ENCODE results near the gene PLSCR3.
A peak's percentile ranks its signal among the peaks of the same experiment; 100 is the strongest.

The PLSCR3 gene

DNA sequence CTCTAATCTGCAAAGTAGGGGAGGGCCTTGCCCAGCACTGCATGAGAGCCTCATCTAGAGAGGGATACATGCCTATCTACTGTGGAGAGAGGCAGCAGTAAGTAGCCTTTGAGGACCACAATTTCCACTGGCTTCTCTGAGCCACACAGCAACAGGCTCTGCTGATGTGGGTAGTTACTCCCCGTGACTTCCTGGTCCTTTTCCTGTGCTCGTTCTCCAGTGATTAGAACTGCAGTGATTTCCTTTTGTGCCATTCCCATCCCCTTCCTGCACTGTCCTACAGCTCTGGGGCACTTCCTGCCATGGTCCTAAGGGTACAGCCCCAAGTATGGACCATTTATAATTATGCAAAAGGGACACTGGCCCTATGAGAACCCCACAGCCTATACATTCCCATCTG lies 3.0 kb downstream of the PLSCR3 start:
- Histone ChIP-seq H3K27ac (ENCODE audit: low read depth, low read length) (no peak overlapping the region), H3K36me3 (ENCODE audit: control insufficient read depth, insufficient read depth, low read length) (peaks cover 52% of the 10 kb centered on the region), H3K27me3 (ENCODE audit: control insufficient read depth, insufficient read depth, low read length) (no peaks in the 10 kb centered on the region), H3K4me1 (ENCODE audit: control insufficient read depth, insufficient read depth, low read length) (peaks cover 5% of the 10 kb centered on the region; the same call in 1 of the 2 replicates), H3K9ac (ENCODE audit: low read depth, low read length) (no peak overlapping the region), H3K4me3 (ENCODE audit: low read depth, low read length) (no peak overlapping the region), H3K9me3 (ENCODE audit: control insufficient read depth, insufficient read depth, low read length) (no peaks in the 10 kb centered on the region)

- Histone ChIP-seq H3K4me3 (ENCODE audit: low read depth, low read length) (no peak overlapping the region), H3K4me1 (ENCODE audit: control insufficient read depth, insufficient read depth, low read length) (peaks cover 5% of the 10 kb centered on the region; the same call in 1 of the 2 replicates), H3K9ac (ENCODE audit: low read depth, low read length) (no peak overlapping the region), H3K36me3 (ENCODE audit: control insufficient read depth, insufficient read depth, low read length) (peaks cover 52% of the 10 kb centered on the region), H3K27me3 (ENCODE audit: control insufficient read depth, insufficient read depth, low read length) (no peaks in the 10 kb centered on the region), H3K9me3 (ENCODE audit: control insufficient read depth, insufficient read depth, low read length) (no peaks in the 10 kb centered on the region), H3K27ac (ENCODE audit: low read depth, low read length) (no peak overlapping the region)
These were observed 4.1 kb downstream of the PLSCR3 start for GRCh38 chr17:7389924-7390910.

- Histone ChIP-seq H3K27ac (ENCODE audit: low read depth, low read length) (no peak overlapping the region), H3K36me3 (ENCODE audit: control insufficient read depth, insufficient read depth, low read length) (peaks cover 52% of the 10 kb centered on the region), H3K9ac (ENCODE audit: low read depth, low read length) (no peak overlapping the region), H3K4me1 (ENCODE audit: control insufficient read depth, insufficient read depth, low read length) (peaks cover 12% of the 10 kb centered on the region), H3K9me3 (ENCODE audit: control insufficient read depth, insufficient read depth, low read length) (no peaks in the 10 kb centered on the region), H3K27me3 (ENCODE audit: control insufficient read depth, insufficient read depth, low read length) (peaks cover 1% of the 10 kb centered on the region; the same call in 1 of the 2 replicates), H3K4me3 (ENCODE audit: low read depth, low read length) (no peak overlapping the region)
These were observed 5.5 kb downstream of the PLSCR3 start for GRCh38 chr17:7388856-7389255.

DNA sequence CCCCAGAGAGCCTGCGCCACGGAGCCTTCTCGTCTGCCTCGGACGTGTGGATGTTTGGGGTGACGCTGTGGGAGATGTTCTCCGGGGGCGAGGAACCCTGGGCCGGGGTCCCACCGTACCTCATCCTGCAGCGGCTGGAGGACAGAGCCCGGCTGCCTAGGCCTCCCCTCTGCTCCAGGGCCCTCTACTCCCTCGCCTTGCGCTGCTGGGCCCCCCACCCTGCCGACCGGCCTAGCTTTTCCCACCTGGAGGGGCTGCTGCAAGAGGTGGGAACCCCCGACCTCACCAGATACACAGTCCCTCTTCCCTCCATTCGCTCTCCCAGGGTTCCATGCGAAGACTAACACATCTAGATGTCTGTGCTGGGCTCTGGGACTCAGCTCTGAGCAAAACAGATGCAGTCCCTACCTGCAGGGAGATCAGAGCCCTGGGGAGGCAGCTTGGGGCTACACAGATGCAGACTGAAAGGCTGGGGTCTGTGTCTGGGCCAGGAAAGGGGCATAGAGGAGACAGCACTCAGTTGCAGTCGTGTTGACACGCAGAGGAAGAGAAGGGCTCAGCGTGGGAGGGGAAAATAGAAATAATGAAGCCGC lies 9.7 kb downstream of the PLSCR3 start:
- Histone ChIP-seq H3K27ac (ENCODE audit: low read depth, low read length) (no peak overlapping the region), H3K27me3 (ENCODE audit: control insufficient read depth, insufficient read depth, low read length) (peaks cover 40% of the 10 kb centered on the region), H3K9me3 (ENCODE audit: control insufficient read depth, insufficient read depth, low read length) (no peaks in the 10 kb centered on the region), H3K9ac (ENCODE audit: low read depth, low read length) (peak overlapping the region; percentile 43; the same call in 1 of the 2 replicates), H3K4me1 (ENCODE audit: control insufficient read depth, insufficient read depth, low read length) (peaks cover 12% of the 10 kb centered on the region; the same call in 1 of the 2 replicates), H3K36me3 (ENCODE audit: control insufficient read depth, insufficient read depth, low read length) (peaks cover 23% of the 10 kb centered on the region), H3K4me3 (ENCODE audit: low read depth, low read length) (peak overlapping the region; percentile 64)

DNA sequence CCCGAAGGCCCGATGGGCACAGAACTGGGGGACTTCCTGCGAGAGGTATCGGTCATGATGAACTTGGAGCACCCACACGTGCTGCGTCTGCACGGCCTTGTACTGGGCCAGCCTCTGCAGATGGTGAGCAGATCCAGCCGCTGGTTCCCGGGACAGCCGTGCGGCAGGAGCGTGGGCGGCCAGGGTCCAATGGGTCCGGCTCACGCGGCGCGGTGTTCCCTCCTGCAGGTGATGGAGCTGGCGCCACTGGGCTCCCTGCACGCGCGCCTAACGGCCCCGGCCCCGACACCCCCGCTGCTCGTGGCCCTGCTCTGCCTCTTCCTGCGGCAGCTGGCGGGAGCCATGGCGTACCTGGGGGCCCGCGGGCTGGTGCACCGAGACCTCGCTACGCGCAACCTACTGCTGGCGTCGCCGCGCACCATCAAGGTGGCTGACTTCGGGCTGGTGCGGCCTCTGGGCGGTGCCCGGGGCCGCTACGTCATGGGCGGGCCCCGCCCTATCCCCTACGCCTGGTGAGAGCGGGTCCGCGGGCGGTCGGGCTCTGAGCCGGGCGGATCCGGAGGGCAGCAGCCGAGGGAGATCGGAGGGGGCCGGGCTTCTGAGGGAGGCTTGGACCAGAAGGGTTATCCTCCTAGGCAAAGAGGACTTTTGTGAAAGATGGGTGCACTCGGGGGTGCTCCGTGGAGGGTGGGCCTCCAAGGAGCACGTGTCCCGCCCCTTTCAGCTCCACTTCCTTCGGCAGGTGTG lies 10.4 kb downstream of the PLSCR3 start:
- H3K27me3 ChIP-seq (ENCODE audit: control insufficient read depth, insufficient read depth, low read length): peaks cover 45% of the 10 kb centered on the region
- peaks cover 12% of the 10 kb centered on the region; the same call in 1 of the 2 replicates for H3K4me1 ChIP-seq (ENCODE audit: control insufficient read depth, insufficient read depth, low read length)
- no peak overlapping the region for H3K27ac ChIP-seq (ENCODE audit: low read depth, low read length)
- peak overlapping the region; percentile 43; the same call in 1 of the 2 replicates for H3K9ac ChIP-seq (ENCODE audit: low read depth, low read length)
- peak overlapping the region; percentile 64 for H3K4me3 ChIP-seq (ENCODE audit: low read depth, low read length)
- H3K36me3 ChIP-seq (ENCODE audit: control insufficient read depth, insufficient read depth, low read length): peaks cover 16% of the 10 kb centered on the region
- no peaks in the 10 kb centered on the region for H3K9me3 ChIP-seq (ENCODE audit: control insufficient read depth, insufficient read depth, low read length)

DNA sequence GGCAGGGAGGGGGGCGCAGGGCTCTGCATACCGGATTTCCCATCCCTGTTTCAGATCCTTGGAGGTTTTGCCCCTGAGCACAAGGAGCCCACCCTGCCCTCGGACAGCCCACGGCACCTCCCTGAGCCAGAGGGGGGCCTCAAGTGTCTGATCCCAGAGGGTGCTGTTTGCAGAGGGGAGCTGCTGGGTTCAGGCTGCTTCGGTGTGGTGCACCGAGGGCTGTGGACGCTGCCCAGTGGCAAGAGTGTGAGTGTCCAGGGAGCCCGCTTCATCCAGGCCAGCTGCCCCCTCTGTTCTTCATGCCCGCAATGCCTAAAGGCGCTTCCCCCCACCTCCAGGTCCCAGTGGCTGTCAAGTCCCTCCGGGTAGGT lies 11.0 kb downstream of the PLSCR3 start:
- Histone ChIP-seq H3K4me3 (ENCODE audit: low read depth, low read length) (peak overlapping the region; percentile 64), H3K9me3 (ENCODE audit: control insufficient read depth, insufficient read depth, low read length) (no peaks in the 10 kb centered on the region), H3K27me3 (ENCODE audit: control insufficient read depth, insufficient read depth, low read length) (peaks cover 45% of the 10 kb centered on the region), H3K9ac (ENCODE audit: low read depth, low read length) (no peak overlapping the region), H3K27ac (ENCODE audit: low read depth, low read length) (no peak overlapping the region), H3K4me1 (ENCODE audit: control insufficient read depth, insufficient read depth, low read length) (peaks cover 12% of the 10 kb centered on the region; the same call in 1 of the 2 replicates), H3K36me3 (ENCODE audit: control insufficient read depth, insufficient read depth, low read length) (peaks cover 11% of the 10 kb centered on the region)

GRCh38 chr17:7382901-7383300 lies 11.4 kb downstream of the PLSCR3 start:
- H3K36me3 ChIP-seq (ENCODE audit: control insufficient read depth, insufficient read depth, low read length): peaks cover 6% of the 10 kb centered on the region
- no peak overlapping the region for H3K9ac ChIP-seq (ENCODE audit: low read depth, low read length)
- H3K4me1 ChIP-seq (ENCODE audit: control insufficient read depth, insufficient read depth, low read length): peaks cover 12% of the 10 kb centered on the region; the same call in 1 of the 2 replicates
- no peaks in the 10 kb centered on the region for H3K9me3 ChIP-seq (ENCODE audit: control insufficient read depth, insufficient read depth, low read length)
- H3K4me3 ChIP-seq (ENCODE audit: low read depth, low read length): no peak overlapping the region
- H3K27ac ChIP-seq (ENCODE audit: low read depth, low read length): no peak overlapping the region
- H3K27me3 ChIP-seq (ENCODE audit: control insufficient read depth, insufficient read depth, low read length): peaks cover 45% of the 10 kb centered on the region

DNA sequence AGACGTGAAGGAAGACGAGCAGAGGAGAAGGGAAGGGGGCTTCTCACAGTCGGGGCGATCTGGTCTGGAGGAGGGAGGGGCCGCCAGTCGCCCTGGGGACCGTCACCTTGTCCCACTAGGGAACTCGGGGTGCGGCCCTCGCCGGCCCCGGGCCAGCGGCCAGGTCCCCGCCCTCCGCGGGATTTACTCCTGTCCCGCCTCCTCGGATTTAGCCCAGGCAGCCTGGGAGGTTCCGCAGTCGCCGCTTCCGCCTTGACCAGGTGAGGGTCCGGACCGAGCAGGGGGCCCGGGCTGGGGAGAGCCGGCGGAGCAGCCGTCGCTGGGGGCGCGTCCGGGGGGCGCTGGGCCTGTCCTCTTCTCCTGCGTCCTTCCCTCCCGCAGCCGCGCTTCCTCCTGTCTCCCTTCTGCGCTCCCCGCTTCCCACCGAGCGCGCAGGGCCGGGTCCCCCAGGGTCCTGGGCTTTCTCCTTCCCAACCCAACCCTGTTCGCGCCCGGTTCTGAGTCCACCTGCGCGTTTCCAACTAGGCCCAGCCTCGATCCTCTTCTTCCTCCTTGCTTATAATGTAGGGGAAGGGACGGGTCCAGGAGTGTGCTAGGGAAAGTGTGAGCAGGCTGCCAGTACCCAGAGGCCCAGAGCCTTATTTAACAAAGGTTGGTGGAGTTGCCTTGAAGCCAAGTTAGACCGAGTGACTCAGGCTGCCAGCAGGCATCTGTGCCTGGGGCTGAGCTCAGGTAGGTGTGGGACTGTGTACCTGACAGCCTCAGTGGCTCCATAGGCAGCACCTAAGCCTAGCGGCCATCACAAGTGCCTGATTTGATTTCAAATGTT lies 13.3 kb downstream of the PLSCR3 start, which contains the start of gene TNK1:
TNK1 (plus strand) TSS at position 235 of the 829 bp plus-strand sequence. CDS start 1,838 bp downstream, outside the sequence.
- no peak within 1 kb of the TSS for H3K27ac ChIP-seq (ENCODE audit: low read depth, low read length)

GRCh38 chr17:7380321-7380720 lies 14.0 kb downstream of the PLSCR3 start:
- Histone ChIP-seq H3K4me1 (ENCODE audit: control insufficient read depth, insufficient read depth, low read length) (peaks cover 12% of the 10 kb centered on the region; the same call in 1 of the 2 replicates), H3K4me3 (ENCODE audit: low read depth, low read length) (peak overlapping the region; percentile 59), H3K9ac (ENCODE audit: low read depth, low read length) (no peak overlapping the region), H3K36me3 (ENCODE audit: control insufficient read depth, insufficient read depth, low read length) (no peaks in the 10 kb centered on the region), H3K9me3 (ENCODE audit: control insufficient read depth, insufficient read depth, low read length) (no peaks in the 10 kb centered on the region), H3K27ac (ENCODE audit: low read depth, low read length) (no peak overlapping the region), H3K27me3 (ENCODE audit: control insufficient read depth, insufficient read depth, low read length) (peaks cover 45% of the 10 kb centered on the region)

More for the DNA sequence above, 13.3 kb downstream of the PLSCR3 start, which contains the start of gene TNK1:
- Histone ChIP-seq H3K36me3 (ENCODE audit: control insufficient read depth, insufficient read depth, low read length) (no peaks in the 10 kb centered on the region), H3K4me1 (ENCODE audit: control insufficient read depth, insufficient read depth, low read length) (peaks cover 12% of the 10 kb centered on the region; the same call in 1 of the 2 replicates), H3K9ac (ENCODE audit: low read depth, low read length) (no peak within 1 kb of the TSS), H3K27me3 (ENCODE audit: control insufficient read depth, insufficient read depth, low read length) (peaks cover 45% of the 10 kb centered on the region), H3K9me3 (ENCODE audit: control insufficient read depth, insufficient read depth, low read length) (no peaks in the 10 kb centered on the region), H3K4me3 (ENCODE audit: low read depth, low read length) (peak within 1 kb of the TSS; percentile 59)

GRCh38 chr17:7379134-7379533 lies 15.2 kb downstream of the PLSCR3 start:
- no peak overlapping the region for H3K9ac ChIP-seq (ENCODE audit: low read depth, low read length)
- H3K4me3 ChIP-seq (ENCODE audit: low read depth, low read length): no peak overlapping the region
- peaks cover 45% of the 10 kb centered on the region for H3K27me3 ChIP-seq (ENCODE audit: control insufficient read depth, insufficient read depth, low read length)
- H3K27ac ChIP-seq (ENCODE audit: low read depth, low read length): no peak overlapping the region
- no peaks in the 10 kb centered on the region for H3K9me3 ChIP-seq (ENCODE audit: control insufficient read depth, insufficient read depth, low read length)
- no peaks in the 10 kb centered on the region for H3K36me3 ChIP-seq (ENCODE audit: control insufficient read depth, insufficient read depth, low read length)
- H3K4me1 ChIP-seq (ENCODE audit: control insufficient read depth, insufficient read depth, low read length): peaks cover 5% of the 10 kb centered on the region; the same call in 1 of the 2 replicates

Data from HUES48 (cell line).